PFSK-1 (cell line): ENCODE measurements around the gene ABTB1.

ENCODE experiments used
- FOXP2 ChIP-seq: optimal IDR thresholded peaks from 2 replicates; pipeline ENCODE3; 2011; ENCODE audit warnings: borderline replicate concordance, control low read depth, inconsistent platforms; ENCODE audit not compliant: insufficient read depth; ENCODE audit errors: extremely low read length, extremely low read depth
- POLR2AphosphoS5 ChIP-seq: IDR thresholded peaks from 2 replicates; pipeline ENCODE4 v1.6.1; 2012; ENCODE audit warnings: low read depth, mild to moderate bottlenecking, control low read depth, low read length, moderate library complexity
- SIN3A ChIP-seq: IDR thresholded peaks from 2 replicates; pipeline ENCODE4 v1.6.1; 2012; ENCODE audit warnings: mild to moderate bottlenecking, low read length, moderate library complexity, borderline replicate concordance; ENCODE audit not compliant: insufficient read depth
- TAF1 ChIP-seq: IDR thresholded peaks from 2 replicates; pipeline ENCODE4 v1.6.1; 2012; ENCODE audit warnings: low read length, control low read depth, borderline replicate concordance; ENCODE audit not compliant: insufficient read depth
- TF ChIP-seq, protein P1 (sequence below), 2 experiments: IDR thresholded peaks; 2 replicates each; pipeline versions ENCODE4 v1.6.1 to v1.8.0; 2011 to 2012; ENCODE audit warnings: low read depth in 2 of 2, low read length in 2 of 2, control low read depth in 1 of 2, inconsistent platforms in 1 of 2, mild to moderate bottlenecking in 1 of 2, moderate library complexity in 1 of 2; ENCODE audit not compliant: insufficient read depth in 1 of 2

Gene ABTB1

DNA sequence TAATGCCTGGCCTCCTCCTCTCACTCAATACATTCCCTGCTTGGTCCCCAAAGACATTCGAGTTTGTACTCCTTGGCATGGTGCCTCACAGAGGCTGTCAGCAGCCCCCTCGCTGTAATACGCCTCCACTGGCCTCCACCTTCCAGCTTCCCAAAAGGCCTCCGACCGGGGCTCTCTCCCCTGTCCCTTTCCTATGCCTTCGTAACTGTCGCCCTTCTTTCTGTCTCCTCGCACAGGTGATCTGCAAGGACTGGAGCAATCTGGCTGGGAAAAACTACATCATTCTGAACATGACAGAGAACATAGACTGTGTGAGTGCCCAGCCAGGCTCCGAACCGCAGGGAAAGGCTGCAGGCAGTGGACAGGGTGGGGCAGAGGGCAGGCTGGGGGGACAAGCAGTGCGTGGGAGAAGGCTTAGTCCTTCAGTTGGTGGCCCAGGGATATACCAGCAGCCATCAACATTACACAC lies 10.7 kb upstream of the ABTB1 start:
- TF ChIP-seq TAF1 = no peak

DNA sequence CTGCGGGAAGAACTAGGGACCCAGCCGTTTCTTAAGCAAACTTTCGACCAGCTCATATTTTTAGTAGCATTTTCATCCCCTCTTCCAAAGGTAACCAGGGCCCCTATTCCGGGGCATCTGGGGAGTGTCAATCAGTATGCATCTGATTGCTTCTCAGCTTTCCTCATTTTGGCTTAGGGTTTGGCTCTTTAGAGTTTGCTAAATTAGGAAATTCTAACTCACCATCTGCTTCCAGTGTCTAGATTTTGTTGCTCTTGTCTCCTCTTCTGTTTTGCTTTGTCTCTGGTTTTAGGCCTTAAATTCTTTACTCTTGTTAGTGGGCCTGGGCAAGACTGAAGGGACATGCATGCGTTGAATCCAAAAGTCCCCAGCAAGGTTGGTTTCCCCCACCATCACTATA lies 9.6 kb upstream of the ABTB1 start:
- TF ChIP-seq SIN3A (no peak), TAF1 (no peak), FOXP2 (no peak), POLR2AphosphoS5 (no peak)
- TF ChIP-seq, protein P1, sequence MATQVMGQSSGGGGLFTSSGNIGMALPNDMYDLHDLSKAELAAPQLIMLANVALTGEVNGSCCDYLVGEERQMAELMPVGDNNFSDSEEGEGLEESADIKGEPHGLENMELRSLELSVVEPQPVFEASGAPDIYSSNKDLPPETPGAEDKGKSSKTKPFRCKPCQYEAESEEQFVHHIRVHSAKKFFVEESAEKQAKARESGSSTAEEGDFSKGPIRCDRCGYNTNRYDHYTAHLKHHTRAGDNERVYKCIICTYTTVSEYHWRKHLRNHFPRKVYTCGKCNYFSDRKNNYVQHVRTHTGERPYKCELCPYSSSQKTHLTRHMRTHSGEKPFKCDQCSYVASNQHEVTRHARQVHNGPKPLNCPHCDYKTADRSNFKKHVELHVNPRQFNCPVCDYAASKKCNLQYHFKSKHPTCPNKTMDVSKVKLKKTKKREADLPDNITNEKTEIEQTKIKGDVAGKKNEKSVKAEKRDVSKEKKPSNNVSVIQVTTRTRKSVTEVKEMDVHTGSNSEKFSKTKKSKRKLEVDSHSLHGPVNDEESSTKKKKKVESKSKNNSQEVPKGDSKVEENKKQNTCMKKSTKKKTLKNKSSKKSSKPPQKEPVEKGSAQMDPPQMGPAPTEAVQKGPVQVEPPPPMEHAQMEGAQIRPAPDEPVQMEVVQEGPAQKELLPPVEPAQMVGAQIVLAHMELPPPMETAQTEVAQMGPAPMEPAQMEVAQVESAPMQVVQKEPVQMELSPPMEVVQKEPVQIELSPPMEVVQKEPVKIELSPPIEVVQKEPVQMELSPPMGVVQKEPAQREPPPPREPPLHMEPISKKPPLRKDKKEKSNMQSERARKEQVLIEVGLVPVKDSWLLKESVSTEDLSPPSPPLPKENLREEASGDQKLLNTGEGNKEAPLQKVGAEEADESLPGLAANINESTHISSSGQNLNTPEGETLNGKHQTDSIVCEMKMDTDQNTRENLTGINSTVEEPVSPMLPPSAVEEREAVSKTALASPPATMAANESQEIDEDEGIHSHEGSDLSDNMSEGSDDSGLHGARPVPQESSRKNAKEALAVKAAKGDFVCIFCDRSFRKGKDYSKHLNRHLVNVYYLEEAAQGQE (IDR thresholded peaks at IDR 0.05; ENCODE audit: insufficient read depth in 1 of 2, low read depth in 2 of 2, low read length in 2 of 2) = no peak

DNA sequence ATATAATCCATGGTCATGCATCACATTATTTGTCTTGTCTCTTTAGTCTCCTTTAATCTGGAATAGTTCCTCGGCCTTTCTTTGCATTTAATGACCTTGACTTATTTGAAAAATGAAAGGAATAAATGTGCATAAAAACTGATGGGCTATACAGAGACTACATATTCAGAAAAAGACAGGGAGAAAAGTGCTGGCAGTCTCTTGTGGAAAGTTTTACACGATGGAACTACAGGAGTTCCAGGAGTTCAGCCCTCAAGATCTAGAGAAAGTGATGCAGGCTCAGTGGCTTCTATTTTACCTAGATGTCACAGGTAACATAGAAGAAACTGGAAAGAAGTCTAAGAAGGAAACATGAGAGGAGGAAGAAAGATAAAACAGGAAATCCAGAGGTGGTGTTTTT lies 7.6 kb upstream of the ABTB1 start:
- TF ChIP-seq, protein P1 (IDR thresholded peaks at IDR 0.05; ENCODE audit: insufficient read depth in 1 of 2, low read depth in 2 of 2, low read length in 2 of 2) = no peak
- no peak for TF ChIP-seq TAF1
- TF ChIP-seq FOXP2 = no peak
- TF ChIP-seq POLR2AphosphoS5 = no peak

DNA sequence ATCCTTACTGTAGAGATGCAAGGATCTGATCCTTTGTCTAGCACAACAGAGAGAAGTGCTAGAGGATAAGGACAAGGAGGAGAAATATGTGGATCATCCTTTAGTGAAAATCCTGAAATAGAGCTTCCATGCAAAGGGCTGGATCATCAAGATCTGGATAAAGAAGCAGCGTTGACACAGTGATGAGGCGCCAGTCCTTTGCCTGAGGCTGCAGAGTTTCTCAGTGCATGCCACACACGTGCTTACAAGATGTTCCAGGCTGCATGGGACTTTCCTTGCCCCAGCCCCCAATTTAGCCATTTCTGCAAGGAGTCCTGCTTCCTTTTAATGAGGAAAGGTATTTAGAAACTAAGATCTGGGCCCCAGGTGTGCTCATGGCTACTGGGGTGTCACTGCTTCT lies 7.2 kb upstream of the ABTB1 start:
- TF ChIP-seq TAF1 (no peak), POLR2AphosphoS5 (no peak), SIN3A (no peak), FOXP2 (no peak)
- TF ChIP-seq, protein P1 (IDR thresholded peaks at IDR 0.05; ENCODE audit: insufficient read depth in 1 of 2, low read depth in 2 of 2, low read length in 2 of 2) = no peak

DNA sequence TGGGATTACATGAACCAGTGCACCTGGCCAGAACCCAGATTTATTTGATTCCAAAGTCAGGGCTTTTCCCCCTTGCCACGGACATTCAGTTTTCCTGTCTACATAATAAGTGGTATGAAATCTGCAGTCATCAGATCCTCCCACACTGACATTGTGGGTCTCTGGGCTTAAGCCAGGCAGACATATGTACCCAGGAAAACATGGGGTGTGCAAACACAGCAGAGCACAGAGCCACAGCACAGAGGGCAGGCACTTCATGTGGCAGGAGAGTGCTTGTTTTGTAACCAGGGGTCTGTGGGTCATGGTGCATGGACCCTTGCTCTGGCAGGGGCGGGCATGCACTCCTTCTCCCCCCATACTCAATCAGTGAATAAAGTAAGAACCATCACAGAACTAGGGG lies 6.1 kb upstream of the ABTB1 start:
- no peak for TF ChIP-seq TAF1
- TF ChIP-seq SIN3A = no peak
- no peak for TF ChIP-seq POLR2AphosphoS5
- no peak for TF ChIP-seq FOXP2
- TF ChIP-seq, protein P1 (IDR thresholded peaks at IDR 0.05; ENCODE audit: insufficient read depth in 1 of 2, low read depth in 2 of 2, low read length in 2 of 2) = no peak
